ENCODE data around the gene DUS3L.

Gene DUS3L

DNA sequence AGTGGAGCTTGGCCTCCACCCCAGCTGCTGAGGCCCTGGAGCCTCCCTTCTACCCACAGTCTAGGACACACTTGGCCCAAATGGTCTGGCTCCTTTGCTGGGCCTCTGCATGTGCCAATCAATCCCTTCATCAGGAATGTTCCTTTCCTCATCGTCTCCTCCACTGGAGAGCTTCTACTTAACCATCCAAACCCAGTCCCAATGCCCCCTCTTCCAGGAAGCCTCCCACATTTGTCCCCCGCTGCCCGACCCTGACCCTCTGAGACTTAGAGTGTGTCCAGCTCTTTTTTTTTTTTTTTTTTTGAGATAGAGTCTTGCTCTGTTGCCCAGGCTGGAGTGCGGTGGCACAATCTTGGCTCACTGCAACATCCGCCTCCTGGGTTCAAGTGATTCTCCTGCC, 2.5 kb downstream of the DUS3L start:
- TF ChIP-seq, protein P1, sequence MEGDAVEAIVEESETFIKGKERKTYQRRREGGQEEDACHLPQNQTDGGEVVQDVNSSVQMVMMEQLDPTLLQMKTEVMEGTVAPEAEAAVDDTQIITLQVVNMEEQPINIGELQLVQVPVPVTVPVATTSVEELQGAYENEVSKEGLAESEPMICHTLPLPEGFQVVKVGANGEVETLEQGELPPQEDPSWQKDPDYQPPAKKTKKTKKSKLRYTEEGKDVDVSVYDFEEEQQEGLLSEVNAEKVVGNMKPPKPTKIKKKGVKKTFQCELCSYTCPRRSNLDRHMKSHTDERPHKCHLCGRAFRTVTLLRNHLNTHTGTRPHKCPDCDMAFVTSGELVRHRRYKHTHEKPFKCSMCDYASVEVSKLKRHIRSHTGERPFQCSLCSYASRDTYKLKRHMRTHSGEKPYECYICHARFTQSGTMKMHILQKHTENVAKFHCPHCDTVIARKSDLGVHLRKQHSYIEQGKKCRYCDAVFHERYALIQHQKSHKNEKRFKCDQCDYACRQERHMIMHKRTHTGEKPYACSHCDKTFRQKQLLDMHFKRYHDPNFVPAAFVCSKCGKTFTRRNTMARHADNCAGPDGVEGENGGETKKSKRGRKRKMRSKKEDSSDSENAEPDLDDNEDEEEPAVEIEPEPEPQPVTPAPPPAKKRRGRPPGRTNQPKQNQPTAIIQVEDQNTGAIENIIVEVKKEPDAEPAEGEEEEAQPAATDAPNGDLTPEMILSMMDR (IDR thresholded peaks at IDR 0.05; ENCODE audit: low read depth, low read length): no peak
- Histone ChIP-seq H3K36me3 (peaks cover 65% of the 10 kb centered on the region), H3K4me3 (ENCODE audit: low read depth, low read length) (no peak overlapping the region), H3K9me3 (no peaks in the 10 kb centered on the region), H3K27me3 (no peaks in the 10 kb centered on the region), H3K4me1 (no peaks in the 10 kb centered on the region)
- DNase-seq: no peak

DNA sequence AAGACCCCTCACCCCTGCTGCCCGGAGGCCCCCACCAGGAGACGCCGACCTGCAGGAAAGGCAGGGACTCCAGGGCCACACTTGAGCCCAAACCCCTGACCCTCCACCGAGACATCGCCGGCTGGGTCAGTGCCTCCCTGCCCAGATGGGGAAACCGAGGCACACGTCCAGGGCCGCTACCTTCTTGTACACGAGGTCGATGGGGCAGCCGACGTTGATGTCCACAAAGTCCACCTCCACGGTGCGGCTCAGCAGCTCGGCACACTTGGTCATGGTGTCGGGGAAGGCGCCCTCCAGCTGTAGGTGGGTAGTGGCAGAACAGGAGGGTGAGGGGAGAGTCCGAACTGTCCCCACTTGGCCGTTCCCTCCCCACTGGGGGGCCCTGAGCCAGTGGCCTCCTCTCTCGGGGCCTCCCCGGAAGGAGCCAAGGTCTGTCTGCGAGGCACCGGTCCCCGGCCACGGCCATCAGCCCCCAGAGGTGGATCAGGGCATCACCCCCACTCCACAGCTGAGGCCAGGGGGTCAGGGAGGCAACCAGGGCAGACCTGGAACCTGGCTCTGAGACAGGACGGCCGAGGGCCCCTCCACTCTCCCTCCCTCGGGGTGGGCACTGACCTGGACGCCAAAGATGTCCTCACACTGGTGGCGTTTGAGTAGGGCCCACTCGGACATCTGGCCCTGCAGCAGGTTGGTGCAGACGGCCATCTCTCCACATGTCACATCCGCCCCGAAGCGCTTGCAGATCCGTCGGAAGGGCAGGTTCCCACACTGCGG, 3.4 kb downstream of the DUS3L start:
- H3K27me3 ChIP-seq: no peaks in the 10 kb centered on the region
- no peak for DNase-seq
- H3K9me3 ChIP-seq: no peaks in the 10 kb centered on the region
- TF ChIP-seq, protein P1 (IDR thresholded peaks at IDR 0.05; ENCODE audit: low read depth, low read length): no peak
- no peaks in the 10 kb centered on the region for H3K4me1 ChIP-seq
- peaks cover 70% of the 10 kb centered on the region for H3K36me3 ChIP-seq
- no peak overlapping the region for H3K4me3 ChIP-seq (ENCODE audit: low read depth, low read length)

DNA sequence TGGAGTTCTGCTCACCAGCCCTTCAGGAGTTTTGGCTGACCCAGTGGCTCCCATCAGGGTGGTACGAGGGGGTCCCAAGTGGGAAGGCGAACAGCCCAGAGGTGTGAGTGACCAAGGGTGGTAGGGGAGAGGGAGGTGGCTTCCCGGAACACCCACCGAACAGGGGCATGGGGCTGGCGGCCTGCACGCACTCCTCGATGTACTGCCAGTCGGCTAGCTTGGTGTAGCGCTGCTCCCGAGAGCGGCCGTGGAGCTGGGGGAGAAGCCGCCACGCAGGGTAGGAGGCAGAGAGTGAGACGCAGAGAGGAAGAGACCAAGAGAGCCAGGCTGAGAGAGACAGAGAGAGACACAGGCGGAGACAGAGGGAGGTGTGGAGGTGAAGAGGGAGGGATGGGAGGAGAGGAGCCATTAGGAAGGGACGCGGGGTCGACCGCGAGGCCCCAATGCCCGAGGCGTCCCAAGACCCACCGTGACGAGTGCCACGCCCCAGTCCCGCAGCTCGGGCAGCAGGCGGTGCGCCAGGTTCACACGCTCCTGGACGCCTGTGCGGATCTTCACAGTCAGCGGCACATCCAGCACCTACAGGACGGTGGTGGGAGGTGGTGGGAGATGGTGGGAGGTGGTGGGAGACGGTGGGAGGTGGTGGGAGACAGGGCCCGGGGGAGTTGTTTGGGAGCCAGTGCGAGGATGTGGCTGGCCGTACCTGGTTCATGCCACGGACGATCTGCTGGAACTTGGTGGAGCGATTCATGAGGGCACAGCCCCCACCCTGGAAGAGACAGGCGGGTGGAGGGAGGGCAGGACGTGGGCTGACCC, 4.2 kb downstream of the DUS3L start:
- no peak for DNase-seq
- H3K4me3 ChIP-seq (ENCODE audit: low read depth, low read length): no peak overlapping the region
- H3K36me3 ChIP-seq: peaks cover 70% of the 10 kb centered on the region
- TF ChIP-seq, protein P1 (IDR thresholded peaks at IDR 0.05; ENCODE audit: low read depth, low read length): no peak
- H3K27me3 ChIP-seq: no peaks in the 10 kb centered on the region
- no peaks in the 10 kb centered on the region for H3K9me3 ChIP-seq
- H3K4me1 ChIP-seq: no peaks in the 10 kb centered on the region

DNA sequence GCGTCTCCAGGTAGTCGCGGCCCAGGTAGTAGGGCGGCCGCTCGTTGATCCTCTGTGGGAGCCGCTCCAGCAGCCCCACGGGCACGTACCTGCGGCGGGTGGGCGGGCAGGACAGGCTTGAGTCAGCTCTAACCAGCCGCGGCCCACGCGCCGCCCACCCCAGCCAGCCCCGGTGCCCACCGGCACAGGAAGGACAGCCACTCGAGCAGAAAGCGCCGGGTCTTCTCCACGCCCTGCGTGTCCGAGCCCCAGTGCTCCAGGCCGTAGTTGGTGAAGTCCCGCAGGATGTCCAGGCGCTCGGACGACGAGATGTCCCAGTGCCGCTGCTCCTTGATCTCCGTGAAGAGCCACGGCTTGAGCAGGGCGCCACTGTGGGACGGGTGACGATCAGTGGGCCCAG, 5.5 kb downstream of the DUS3L start:
- Histone ChIP-seq H3K27me3 (no peaks in the 10 kb centered on the region), H3K4me3 (ENCODE audit: low read depth, low read length) (no peak overlapping the region), H3K36me3 (peaks cover 70% of the 10 kb centered on the region), H3K4me1 (no peaks in the 10 kb centered on the region), H3K9me3 (no peaks in the 10 kb centered on the region)
- peak; percentile 15 for DNase-seq
- TF ChIP-seq, protein P1 (IDR thresholded peaks at IDR 0.05; ENCODE audit: low read depth, low read length): no peak

DNA sequence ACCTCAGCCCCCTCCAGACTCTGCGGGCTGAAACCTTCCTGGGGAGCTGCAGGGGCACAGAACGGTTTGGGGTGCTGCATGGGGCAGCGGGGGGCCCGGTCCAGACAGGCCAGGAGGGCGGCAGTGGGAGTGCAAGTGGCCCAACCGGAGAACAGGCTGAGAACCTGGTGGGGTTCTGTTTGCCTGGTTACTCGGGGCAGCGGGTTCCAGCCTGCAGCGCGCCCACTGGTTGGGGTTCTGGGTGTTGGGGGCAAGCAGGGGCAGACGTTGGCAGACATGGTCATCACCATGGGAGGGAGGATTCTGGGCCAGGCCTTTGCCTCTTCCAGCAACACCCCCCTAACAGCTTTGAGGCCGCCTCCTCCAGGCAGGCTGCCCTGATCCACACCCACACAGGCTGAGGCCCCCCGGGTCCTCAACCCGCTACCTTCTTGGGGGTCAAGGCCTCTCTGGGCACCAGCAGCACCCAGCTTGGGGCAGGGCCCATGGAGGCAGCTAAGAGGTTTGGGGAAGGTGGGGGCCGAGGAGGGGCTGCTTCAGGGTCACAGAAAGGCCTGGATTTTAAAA, 6.3 kb downstream of the DUS3L start, which contains the start of gene PRR22:
TSS of gene PRR22 (minus strand) at position 166 of the 567 bp plus-strand sequence. CDS start at position 80, 86 bp downstream.
- Histone ChIP-seq H3K36me3 (peaks cover 63% of the 10 kb centered on the region), H3K27me3 (no peaks in the 10 kb centered on the region), H3K4me3 (ENCODE audit: low read depth, low read length) (no peak within 1 kb of the TSS), H3K9me3 (no peaks in the 10 kb centered on the region), H3K4me1 (no peaks in the 10 kb centered on the region)
- TF ChIP-seq, protein P1 (IDR thresholded peaks at IDR 0.05; ENCODE audit: low read depth, low read length): no peak
- peak; percentile 21 for DNase-seq

All from BE2C (cell line).